H7 (cell line): ENCODE data around the gene ATP5MK. TPM values are rescaled to one million over a fixed set of nuclear protein-coding genes. Genes with fewer than 3 reads are reported as not detected.
"Not testable (repeated sequence)": the region's sequence is repeated elsewhere in the genome, so short reads cannot be mapped to it uniquely, and the experiment has no call there.

Experiments
- DNase-seq: peaks from one replicate; pipeline ENCODE4 v3.0.0; 2012
- H3K27me3 ChIP-seq: 2 replicates; pipeline ENCODE4 v1.6.0; 2011; ENCODE audit warnings: mild to moderate bottlenecking, low read length; ENCODE audit not compliant: control insufficient read depth, insufficient read depth
- H3K36me3 ChIP-seq: replicated peaks from 2 replicates; pipeline ENCODE4 v1.5.1; 2011; ENCODE audit warnings: low read length; ENCODE audit not compliant: control insufficient read depth, insufficient read depth
- H3K4me3 ChIP-seq: 2 replicates; pipeline ENCODE4 v1.5.1; 2011; ENCODE audit warnings: low read depth, mild to moderate bottlenecking, control low read depth, low read length, moderate library complexity; ENCODE audit not compliant: insufficient read depth
- total RNA-seq: library from RNA; depleted of rRNA; stranded (reverse); fragments of >200 nt; shearing (Covaris generic); gene quantifications from 2 replicates; pipeline ENCODE4 v1.2.3, GENCODE V29; 2014

The ATP5MK gene
- total RNA-seq, 1 experiment from 2014 or later: 339 TPM

DNA sequence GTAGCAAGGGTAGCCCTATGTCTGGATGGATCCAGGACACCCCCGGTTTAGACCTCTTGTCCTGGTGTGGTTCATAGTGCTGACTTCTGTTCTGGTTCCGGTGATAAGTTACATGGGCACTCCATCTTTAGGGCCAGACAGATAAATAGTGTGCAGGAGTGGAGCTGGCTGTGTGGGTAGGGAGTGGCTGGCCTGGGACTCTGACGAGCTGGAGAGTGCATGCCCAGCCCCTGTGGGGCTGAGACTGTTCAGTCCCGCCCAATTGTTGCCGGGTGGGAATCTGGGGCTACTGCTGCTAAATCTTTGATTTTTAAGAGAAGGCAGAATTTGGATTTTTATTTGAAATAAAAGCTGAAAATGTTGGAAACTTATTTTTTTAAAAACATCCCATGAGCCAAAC, 27.5 kb upstream of the ATP5MK start:
- H3K4me3 ChIP-seq: no peak overlapping the region
- no peak for DNase-seq
- H3K36me3 ChIP-seq: peaks cover 59% of the 10 kb centered on the region
- H3K27me3 ChIP-seq: no peaks in the 10 kb centered on the region

DNA sequence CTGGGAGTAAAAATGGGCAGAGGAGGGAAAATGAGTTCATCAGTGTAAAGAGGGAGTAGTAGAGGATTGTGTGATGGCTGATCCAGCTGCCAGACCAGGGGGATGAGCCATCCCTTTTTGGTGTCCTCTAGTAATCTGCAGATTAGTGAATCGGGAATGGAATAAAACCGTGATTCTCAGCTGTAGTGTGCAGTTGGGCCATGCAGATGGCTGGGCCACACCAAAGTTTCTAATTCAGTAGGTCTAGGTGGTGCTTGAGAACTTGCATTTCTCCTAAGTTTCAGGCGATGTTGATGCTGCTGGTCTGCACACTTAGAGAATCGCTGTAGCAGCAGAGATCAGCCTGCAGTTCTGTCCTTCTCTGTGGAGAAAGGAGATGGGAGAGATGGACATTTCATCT, 22.8 kb upstream of the ATP5MK start:
- H3K4me3 ChIP-seq: no peak overlapping the region

DNA sequence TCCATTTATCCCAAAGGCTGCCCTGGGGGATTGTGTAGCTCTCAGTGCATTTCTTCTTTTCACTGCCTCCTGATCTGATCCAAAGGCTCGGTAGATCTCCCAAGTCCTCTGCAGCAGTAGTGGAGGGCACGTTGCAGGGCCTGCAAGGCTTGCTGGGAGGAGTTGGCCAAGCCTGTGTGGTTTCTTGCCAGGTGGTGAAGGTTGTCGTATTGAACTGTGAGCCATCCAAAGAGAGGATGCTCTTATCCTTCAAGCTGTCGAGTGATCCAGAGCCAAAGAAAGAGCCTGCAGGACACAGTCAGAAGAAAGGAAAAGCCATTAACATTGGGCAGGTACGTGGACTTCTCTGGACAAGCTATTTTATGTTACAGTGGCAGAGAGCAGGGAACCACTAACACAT, 21.3 kb upstream of the ATP5MK start:
- no peaks in the 10 kb centered on the region for H3K27me3 ChIP-seq
- H3K4me3 ChIP-seq: no peak overlapping the region
- H3K36me3 ChIP-seq: peaks cover 77% of the 10 kb centered on the region
- DNase-seq: no peak

More for the DNA sequence above, 22.8 kb upstream of the ATP5MK start:
- no peaks in the 10 kb centered on the region for H3K27me3 ChIP-seq
- DNase-seq: no peak
- H3K36me3 ChIP-seq: peaks cover 75% of the 10 kb centered on the region

DNA sequence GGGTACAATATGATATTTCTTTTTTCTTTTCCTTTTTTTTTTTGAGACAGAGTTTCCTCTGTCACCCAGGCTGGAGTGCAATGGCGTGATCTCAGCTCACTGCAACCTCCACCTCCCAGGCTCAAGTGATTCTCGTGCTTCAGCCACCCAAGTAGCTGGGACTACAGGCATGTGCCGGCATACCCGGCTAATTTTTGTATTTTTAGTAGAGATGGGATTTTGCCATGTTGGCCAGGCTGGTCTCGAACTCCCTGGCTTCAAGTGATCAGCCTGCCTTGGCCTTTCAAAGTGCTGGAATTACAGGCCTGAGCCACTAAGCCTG, 20.8 kb upstream of the ATP5MK start:
- H3K27me3 ChIP-seq, DNase-seq, H3K4me3 ChIP-seq: not testable (repeated sequence)
- peaks cover 76% of the 10 kb centered on the region for H3K36me3 ChIP-seq

DNA sequence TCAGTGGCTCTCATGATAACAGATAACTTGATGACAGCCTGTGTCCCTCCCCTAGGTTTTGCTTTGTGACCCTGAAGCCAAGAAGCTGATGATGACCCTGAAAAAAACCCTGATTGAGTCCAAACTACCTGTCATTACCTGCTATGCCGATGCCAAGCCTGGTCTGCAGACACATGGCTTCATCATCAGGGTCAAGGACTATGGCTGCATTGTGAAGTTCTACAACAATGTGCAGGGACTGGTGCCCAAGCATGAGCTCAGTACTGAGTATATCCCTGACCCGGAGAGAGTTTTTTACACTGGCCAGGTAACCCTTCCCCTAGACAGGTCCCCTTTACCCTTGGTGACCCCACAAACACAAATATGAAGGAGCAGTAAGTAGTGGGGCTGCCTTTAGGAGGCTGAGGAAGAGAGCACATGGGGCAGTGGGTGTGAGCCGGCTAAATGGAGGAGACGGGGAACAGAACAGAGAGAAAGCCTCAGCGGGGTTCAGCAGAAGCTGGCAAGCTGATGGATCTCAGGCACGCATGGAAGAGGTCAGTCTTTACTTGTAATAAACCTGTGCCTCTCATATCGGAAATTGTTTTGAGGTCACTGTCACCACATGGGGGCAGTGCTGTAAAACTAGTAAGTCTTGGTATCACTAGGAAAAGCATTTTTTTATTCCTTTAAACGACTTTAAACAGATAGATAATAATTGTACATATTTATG, 20.3 kb upstream of the ATP5MK start:
- Histone ChIP-seq H3K27me3 (no peaks in the 10 kb centered on the region), H3K36me3 (peaks cover 76% of the 10 kb centered on the region), H3K4me3 (no peak overlapping the region)
- DNase-seq: peak; percentile 43

DNA sequence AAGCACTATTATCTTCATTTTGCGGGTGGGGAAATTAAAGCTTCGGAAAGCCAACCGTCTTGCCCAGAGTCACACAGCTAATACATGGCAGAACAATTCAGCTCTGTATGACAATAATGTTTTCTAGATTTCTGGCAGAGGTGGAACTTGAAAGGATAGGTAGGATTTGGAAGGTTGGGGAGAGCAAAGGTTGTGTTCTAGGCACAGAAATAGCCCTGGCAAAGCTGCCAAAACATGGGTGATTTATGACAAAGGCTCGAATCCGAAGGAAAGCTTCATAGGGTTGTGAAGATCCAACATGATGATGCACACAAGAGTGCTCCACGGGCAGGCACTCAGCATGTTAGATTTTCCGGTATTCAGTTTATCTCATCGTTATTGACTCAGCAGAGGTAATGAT, 19.3 kb upstream of the ATP5MK start:
- DNase-seq: no peak
- no peak overlapping the region for H3K4me3 ChIP-seq
- no peaks in the 10 kb centered on the region for H3K27me3 ChIP-seq
- H3K36me3 ChIP-seq: peaks cover 73% of the 10 kb centered on the region

DNA sequence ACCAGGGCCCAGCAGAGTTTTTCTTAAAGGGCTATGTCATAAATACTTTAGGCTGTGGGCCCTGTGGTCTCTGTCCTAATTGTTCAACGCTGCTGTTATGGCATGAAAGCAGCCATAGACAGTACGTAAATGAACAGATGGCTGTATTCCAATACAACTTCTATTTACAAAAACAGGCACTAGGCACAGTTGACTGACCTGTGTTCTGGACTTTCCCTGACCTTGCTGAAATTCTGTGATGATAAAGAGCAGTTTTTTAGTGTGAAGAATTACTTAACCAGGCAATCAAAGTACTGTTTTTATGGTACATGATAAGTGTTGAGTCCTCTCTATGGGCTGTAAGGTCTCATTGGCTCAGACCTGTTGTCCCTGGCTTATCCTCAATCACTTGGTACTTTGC, 17.3 kb upstream of the ATP5MK start:
- DNase-seq: no peak
- Histone ChIP-seq H3K4me3 (no peak overlapping the region), H3K36me3 (peaks cover 61% of the 10 kb centered on the region), H3K27me3 (no peaks in the 10 kb centered on the region)

DNA sequence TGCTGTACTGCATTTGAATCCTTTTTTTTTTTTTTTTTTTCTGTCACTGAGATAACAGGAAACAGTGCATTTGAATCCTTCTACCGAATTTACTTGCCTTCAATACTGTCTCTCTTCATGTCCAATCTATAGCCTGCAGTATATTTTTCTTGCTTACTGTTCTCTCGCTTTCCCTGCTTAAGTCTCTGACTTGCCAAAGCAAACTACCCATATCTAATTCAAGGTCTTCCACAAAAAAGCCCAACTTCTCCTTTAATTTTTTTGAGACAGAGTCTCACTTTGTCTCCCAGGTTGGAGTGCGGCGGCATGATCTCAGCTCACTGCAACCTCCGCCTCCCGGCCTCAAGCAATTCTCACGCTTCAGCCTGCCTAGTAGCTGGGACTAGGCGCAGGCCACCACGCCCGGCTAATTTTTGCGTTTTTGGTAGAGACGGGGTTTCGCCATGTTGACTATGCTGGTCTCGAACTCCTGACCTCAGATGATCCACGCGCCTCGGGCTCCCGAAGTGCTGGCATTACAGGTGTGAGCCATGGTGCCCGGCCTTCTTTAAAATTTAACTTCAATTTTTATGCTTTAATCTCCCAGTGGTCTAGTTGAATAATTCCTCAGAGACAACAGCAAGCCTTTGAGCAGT, 1.0 kb upstream of the ATP5MK start:
- DNase-seq: no peak
- Histone ChIP-seq H3K36me3 (peaks cover 20% of the 10 kb centered on the region), H3K27me3 (no peaks in the 10 kb centered on the region), H3K4me3 (peak overlapping the region; percentile 98)

DNA sequence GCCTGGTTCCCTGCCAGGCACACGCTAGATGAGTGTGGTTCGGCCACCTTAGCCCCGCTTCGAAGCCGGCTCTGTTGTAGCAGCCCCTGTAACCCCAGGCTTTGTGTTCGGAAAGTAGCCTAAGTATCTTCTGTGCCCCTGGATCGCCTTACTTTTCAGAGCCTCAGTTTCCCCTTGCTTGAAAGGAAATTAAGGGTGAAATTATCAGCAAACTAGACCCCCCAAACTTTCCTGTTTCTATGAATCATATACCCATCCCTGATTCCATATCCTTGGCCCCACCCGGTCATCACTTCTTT, 463 bp upstream of the ATP5MK start:
- no peak for DNase-seq
- Histone ChIP-seq H3K4me3 (peak overlapping the region; percentile 98), H3K27me3 (no peaks in the 10 kb centered on the region), H3K36me3 (peaks cover 17% of the 10 kb centered on the region)

DNA sequence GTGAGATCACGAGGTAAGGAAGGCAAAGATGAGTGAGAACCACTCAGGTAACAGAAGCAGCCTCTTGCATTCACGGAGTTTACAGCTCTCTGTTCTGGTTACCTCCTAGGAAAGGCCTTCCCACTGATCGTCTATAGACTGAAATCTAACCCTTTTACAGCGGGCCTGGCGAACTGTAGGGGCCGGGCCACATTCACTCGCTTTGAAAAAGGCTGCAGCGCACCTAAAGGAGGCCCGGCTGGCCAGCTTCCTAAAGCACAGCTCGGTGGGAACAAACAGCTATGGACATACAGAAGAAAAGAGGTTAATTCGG, 565 bp downstream of the ATP5MK start:
- Histone ChIP-seq H3K4me3 (peak overlapping the region; percentile 98), H3K27me3 (no peaks in the 10 kb centered on the region), H3K36me3 (peaks cover 16% of the 10 kb centered on the region)
- DNase-seq: no peak

DNA sequence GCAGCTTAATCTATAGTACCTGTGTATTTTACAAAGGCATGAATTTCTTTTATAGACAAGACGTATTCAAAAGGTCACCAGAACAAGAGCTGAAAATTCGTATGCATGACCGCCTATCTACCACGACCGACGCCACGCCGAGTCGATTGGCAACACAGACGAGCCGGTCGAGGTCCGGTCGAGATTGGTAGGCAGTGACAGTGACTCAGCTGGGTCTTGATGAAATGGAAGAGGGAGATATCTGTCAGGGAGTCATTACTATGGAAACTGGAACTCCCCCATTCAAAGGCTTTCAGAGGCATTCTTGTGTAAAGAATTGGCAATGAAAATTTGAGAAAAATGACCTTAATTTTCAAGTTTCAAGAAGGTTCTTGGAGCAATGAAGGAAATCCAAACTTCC, 2.1 kb downstream of the ATP5MK start:
- Histone ChIP-seq H3K27me3 (no peaks in the 10 kb centered on the region), H3K36me3 (peaks cover 9% of the 10 kb centered on the region), H3K4me3 (no peak overlapping the region)
- DNase-seq: no peak

DNA sequence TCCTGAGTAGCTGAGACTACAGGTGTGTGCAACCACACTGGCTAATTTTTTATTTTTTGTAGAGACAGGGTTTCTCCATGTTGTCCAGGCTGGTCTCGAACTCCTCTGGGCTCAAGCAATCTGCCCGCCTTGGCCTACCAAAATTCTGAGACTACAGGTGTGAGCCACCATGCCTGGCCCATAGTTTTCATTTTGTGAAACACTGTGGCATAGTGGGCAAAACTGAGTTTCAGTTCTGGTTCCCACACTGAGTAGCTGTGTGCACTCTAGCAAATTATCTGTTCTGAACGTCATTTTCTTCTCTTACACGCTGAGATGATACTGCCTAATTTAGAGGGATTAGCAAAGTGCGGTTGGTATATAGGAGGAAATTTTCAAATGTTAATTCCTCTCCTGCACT, 13.5 kb downstream of the ATP5MK start:
- H3K4me3 ChIP-seq: no peak overlapping the region

DNA sequence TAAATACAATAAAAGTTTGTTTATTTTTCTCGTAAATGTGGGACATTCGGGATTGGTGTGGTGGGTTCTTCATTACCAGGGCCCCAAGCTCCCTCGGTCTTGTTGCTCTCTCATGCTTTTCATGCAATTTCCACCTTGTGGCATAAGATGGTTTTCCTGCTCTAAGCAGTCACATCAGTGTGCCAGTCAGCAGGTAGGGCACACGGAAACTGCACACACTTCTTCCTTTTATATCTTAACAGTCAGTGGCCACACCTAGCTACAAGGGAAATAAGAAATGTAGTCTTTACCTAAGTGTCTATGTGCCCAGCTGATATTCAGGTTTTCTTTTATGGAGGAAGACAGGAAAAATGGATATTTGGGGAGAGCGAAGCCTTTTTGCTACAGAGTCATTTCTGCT, 22.0 kb downstream of the ATP5MK start:
- H3K4me3 ChIP-seq: no peak overlapping the region

More for the DNA sequence above, 13.5 kb downstream of the ATP5MK start:
- no peak for DNase-seq
- Histone ChIP-seq H3K27me3 (no peaks in the 10 kb centered on the region), H3K36me3 (peaks cover 1% of the 10 kb centered on the region; the same call in 1 of the 2 replicates)

DNA sequence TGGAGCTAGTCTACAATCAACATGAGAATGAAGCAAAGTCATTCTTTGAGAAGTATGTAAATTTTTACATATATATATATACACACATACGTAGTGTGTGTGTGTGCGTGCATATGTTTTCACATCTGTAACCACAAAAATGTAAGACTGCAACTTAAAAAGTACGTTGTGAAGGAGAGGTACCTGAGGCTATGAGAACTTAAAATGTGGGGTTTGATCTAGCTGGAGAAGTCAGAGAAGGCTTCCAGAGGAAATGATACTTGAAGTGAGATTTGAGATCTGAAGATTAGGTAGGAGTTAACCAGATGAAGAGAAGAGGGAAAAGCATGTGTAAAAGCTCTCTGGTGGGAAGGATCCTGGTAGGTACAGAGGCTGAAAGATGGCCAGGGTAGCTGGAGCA, 22.7 kb downstream of the ATP5MK start:
- H3K27me3 ChIP-seq: no peaks in the 10 kb centered on the region
- peaks cover 5% of the 10 kb centered on the region for H3K36me3 ChIP-seq
- DNase-seq: no peak
- no peak overlapping the region for H3K4me3 ChIP-seq

More for the DNA sequence above, 22.0 kb downstream of the ATP5MK start:
- no peaks in the 10 kb centered on the region for H3K27me3 ChIP-seq
- peaks cover 5% of the 10 kb centered on the region for H3K36me3 ChIP-seq
- DNase-seq: no peak

DNA sequence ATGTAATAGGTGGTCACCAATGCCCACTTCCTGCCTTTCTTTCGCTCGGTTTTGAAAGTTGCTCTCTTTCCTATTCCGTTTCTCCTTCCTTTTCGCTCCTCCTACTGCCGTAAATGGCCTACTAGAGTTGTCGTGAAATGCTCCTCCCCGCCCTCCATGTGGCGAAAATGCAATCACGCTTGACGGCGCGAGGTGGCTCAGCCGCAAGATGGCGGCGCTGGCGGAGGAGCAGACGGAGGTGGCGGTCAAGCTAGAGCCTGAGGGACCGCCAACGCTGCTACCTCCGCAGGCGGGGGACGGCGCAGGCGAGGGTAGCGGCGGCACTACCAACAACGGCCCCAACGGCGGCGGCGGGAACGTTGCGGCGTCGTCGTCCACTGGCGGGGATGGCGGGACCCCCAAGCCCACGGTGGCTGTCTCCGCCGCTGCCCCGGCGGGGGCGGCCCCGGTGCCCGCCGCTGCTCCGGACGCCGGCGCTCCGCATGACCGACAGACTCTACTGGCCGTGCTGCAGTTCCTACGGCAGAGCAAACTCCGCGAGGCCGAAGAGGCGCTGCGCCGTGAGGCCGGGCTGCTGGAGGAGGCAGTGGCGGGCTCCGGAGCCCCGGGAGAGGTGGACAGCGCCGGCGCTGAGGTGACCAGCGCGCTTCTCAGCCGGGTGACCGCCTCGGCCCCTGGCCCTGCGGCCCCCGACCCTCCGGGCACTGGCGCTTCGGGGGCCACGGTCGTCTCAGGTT, 28.3 kb downstream of the ATP5MK start, which contains the start of gene TAF5:
TAF5 (plus strand) TSS at position 195 of the 737 bp plus-strand sequence; CDS start at position 209, 14 bp downstream.
- peak within 1 kb of the TSS; percentile 93 for H3K4me3 ChIP-seq
- H3K36me3 ChIP-seq: no peaks in the 10 kb centered on the region
- no peaks in the 10 kb centered on the region for H3K27me3 ChIP-seq
- DNase-seq: peak; percentile 93
